Neural progenitor cell (in vitro differentiated cells): ENCODE results near the gene STN1. TPM values are rescaled to one million over a fixed set of nuclear protein-coding genes. Genes with fewer than 3 reads are reported as not detected.

ENCODE experiments used
- DNase-seq: peaks from one replicate; pipeline ENCODE4 v3.0.0-alpha.2; 2016; ENCODE audit warnings: low spot score
- H2AFZ ChIP-seq: fragments of 200-600 bp; sonication (generic); replicated peaks from 2 replicates; pipeline ENCODE4 v1.6.1; 2016; ENCODE audit warnings: antibody characterized with exemption
- H3F3A ChIP-seq: fragments of 200-600 bp; sonication (generic); 2 replicates; pipeline ENCODE4 v1.6.1; 2016; ENCODE audit warnings: antibody characterized with exemption, low read depth
- H3K27ac ChIP-seq: fragments of 200-600 bp; sonication (generic); 2 replicates; pipeline ENCODE4 v1.5.1; 2016; ENCODE audit warnings: mild to moderate bottlenecking
- H3K27me3 ChIP-seq: fragments of 200-600 bp; sonication (generic); 2 replicates; pipeline ENCODE4 v1.6.1; 2016; ENCODE audit warnings: mild to moderate bottlenecking, moderate library complexity
- H3K36me3 ChIP-seq: fragments of 200-600 bp; sonication (generic); 2 replicates; pipeline ENCODE4 v1.5.1; 2016
- H3K4me1 ChIP-seq: fragments of 200-600 bp; sonication (generic); 2 replicates; pipeline ENCODE4 v1.6.1; 2016; ENCODE audit warnings: mixed run types
- H3K4me2 ChIP-seq: fragments of 200-600 bp; sonication (generic); 2 replicates; pipeline ENCODE4 v1.6.1; 2016
- H3K4me3 ChIP-seq: fragments of 200-600 bp; sonication (generic); 2 replicates; pipeline ENCODE4 v1.5.1; 2016
- H3K79me2 ChIP-seq: fragments of 200-600 bp; sonication (generic); 2 replicates; pipeline ENCODE4 v1.6.1; 2016; ENCODE audit warnings: low read depth
- H3K9ac ChIP-seq: fragments of 200-600 bp; sonication (generic); 2 replicates; pipeline ENCODE4 v1.6.1; 2016
- H3K9me3 ChIP-seq: fragments of 200-600 bp; sonication (generic); 2 replicates; pipeline ENCODE4 v1.5.1; 2016; ENCODE audit warnings: low read depth
- H4K20me1 ChIP-seq: fragments of 200-600 bp; sonication (generic); 2 replicates; pipeline ENCODE4 v1.6.1; 2016; ENCODE audit warnings: low read depth
- H3K27ac Mint-ChIP-seq: 3 replicates; pipeline ENCODE4 v1.8.0; 2021; ENCODE audit warnings: mixed read lengths
- H3K27me3 Mint-ChIP-seq: 2 replicates; pipeline ENCODE4 v1.8.0; 2022; ENCODE audit warnings: low read depth, mild to moderate bottlenecking, inconsistent platforms, moderate library complexity, mixed read lengths; ENCODE audit not compliant: insufficient read depth
- H3K36me3 Mint-ChIP-seq: 3 replicates; pipeline ENCODE4 v1.8.0; 2021; ENCODE audit warnings: mixed read lengths
- H3K4me1 Mint-ChIP-seq: 3 replicates; pipeline ENCODE4 v1.8.0; 2021; ENCODE audit warnings: mixed read lengths
- H3K4me3 Mint-ChIP-seq: 3 replicates; pipeline ENCODE4 v1.8.0; 2021; ENCODE audit warnings: mild to moderate bottlenecking, moderate library complexity, mixed read lengths
- H3K9me3 Mint-ChIP-seq: 3 replicates; pipeline ENCODE4 v1.8.0; 2020; ENCODE audit warnings: mixed read lengths
- CTCF ChIP-seq: fragments of 200-600 bp; sonication (generic); IDR thresholded peaks from 2 replicates; pipeline ENCODE4 v1.5.1; 2017; ENCODE audit warnings: antibody characterized with exemption, mild to moderate bottlenecking
- EZH2 ChIP-seq: fragments of 200-600 bp; sonication (generic); IDR thresholded peaks from 2 replicates; pipeline ENCODE4 v1.6.1; 2017; ENCODE audit warnings: antibody characterized with exemption, mild to moderate bottlenecking, moderate library complexity
- EZH2phosphoT487 ChIP-seq: fragments of 200-600 bp; sonication (generic); IDR thresholded peaks from 2 replicates; pipeline ENCODE4 v1.6.1; 2017; ENCODE audit warnings: antibody characterized with exemption
- total RNA-seq: library from RNA; depleted of rRNA; stranded (reverse); fragments of >200 nt; gene quantifications from 2 replicates; pipeline ENCODE4 v1.2.3, GENCODE V29; 2015; ENCODE audit warnings: low replicate concordance

The STN1 gene
- total RNA-seq, 1 donor from 2014 or later = 32.0 TPM

GRCh38 chr10:103869336-103869735 lies 48.6 kb downstream of the STN1 start:
- H3K27me3 Mint-ChIP-seq = peaks cover 3% of the 10 kb centered on the region
- Histone ChIP-seq H3K27ac (no peak overlapping the region), H2AFZ (no peak overlapping the region), H3K36me3 (no peaks in the 10 kb centered on the region), H3K4me1 (peaks cover 10% of the 10 kb centered on the region), H4K20me1 (no peaks in the 10 kb centered on the region), H3K27me3 (no peaks in the 10 kb centered on the region), H3F3A (no peaks in the 10 kb centered on the region), H3K9me3 (no peaks in the 10 kb centered on the region), H3K4me2 (no peak overlapping the region), H3K4me3 (no peak overlapping the region), H3K9ac (no peak overlapping the region), H3K79me2 (no peaks in the 10 kb centered on the region)
- TF ChIP-seq EZH2 (no peak), EZH2phosphoT487 (no peak), CTCF (no peak)
- no peak for DNase-seq
- H3K9me3 Mint-ChIP-seq = peaks cover 9% of the 10 kb centered on the region
- H3K27ac Mint-ChIP-seq = no peak overlapping the region
- H3K4me3 Mint-ChIP-seq = no peak overlapping the region
- peaks cover 29% of the 10 kb centered on the region for H3K4me1 Mint-ChIP-seq
- H3K36me3 Mint-ChIP-seq = peaks cover 3% of the 10 kb centered on the region

- no peaks in the 10 kb centered on the region for H3K79me2 ChIP-seq
- H3F3A ChIP-seq = no peaks in the 10 kb centered on the region
- H3K4me1 ChIP-seq = peaks cover 10% of the 10 kb centered on the region
- H3K27me3 ChIP-seq = no peaks in the 10 kb centered on the region
- TF ChIP-seq EZH2phosphoT487 (no peak), CTCF (no peak), EZH2 (no peak)
- H3K27me3 Mint-ChIP-seq = peaks cover 3% of the 10 kb centered on the region
- peaks cover 17% of the 10 kb centered on the region for H3K9me3 Mint-ChIP-seq
- H3K9ac ChIP-seq = no peak overlapping the region
- no peaks in the 10 kb centered on the region for H3K9me3 ChIP-seq
- H3K36me3 ChIP-seq = no peaks in the 10 kb centered on the region
- no peak overlapping the region for H3K27ac ChIP-seq
- H2AFZ ChIP-seq = no peak overlapping the region
- H4K20me1 ChIP-seq = no peaks in the 10 kb centered on the region
- no peak overlapping the region for H3K4me3 Mint-ChIP-seq
- H3K36me3 Mint-ChIP-seq = peaks cover 8% of the 10 kb centered on the region
- no peak overlapping the region for H3K27ac Mint-ChIP-seq
- H3K4me3 ChIP-seq = no peak overlapping the region
- no peak for DNase-seq
- H3K4me1 Mint-ChIP-seq = peaks cover 29% of the 10 kb centered on the region
- H3K4me2 ChIP-seq = no peak overlapping the region
Measured at GRCh38 chr10:103868200-103868599, 49.8 kb downstream of the STN1 start.

GRCh38 chr10:103861505-103861904 lies 56.5 kb downstream of the STN1 start:
- Mint-ChIP-seq H3K4me3 (no peak overlapping the region), H3K27me3 (peaks cover 10% of the 10 kb centered on the region), H3K36me3 (peaks cover 6% of the 10 kb centered on the region), H3K4me1 (peaks cover 19% of the 10 kb centered on the region), H3K27ac (no peak overlapping the region), H3K9me3 (peaks cover 17% of the 10 kb centered on the region)
- no peak for TF ChIP-seq EZH2
- TF ChIP-seq CTCF = no peak
- no peak for TF ChIP-seq EZH2phosphoT487
- Histone ChIP-seq H3K9ac (no peak overlapping the region), H2AFZ (no peak overlapping the region), H3F3A (peaks cover 6% of the 10 kb centered on the region), H3K4me1 (peaks cover under 1% of the 10 kb centered on the region), H3K9me3 (no peaks in the 10 kb centered on the region), H3K79me2 (no peaks in the 10 kb centered on the region), H3K27me3 (peaks cover 20% of the 10 kb centered on the region), H3K36me3 (no peaks in the 10 kb centered on the region), H3K4me3 (no peak overlapping the region), H4K20me1 (no peaks in the 10 kb centered on the region), H3K27ac (no peak overlapping the region), H3K4me2 (no peak overlapping the region)
- no peak for DNase-seq
